ENCODE data around the gene SPRED2.

- TF ChIP-seq POLR2AphosphoS5 (IDR thresholded peaks at IDR 0.05): no peak
- TF ChIP-seq, protein P1, sequence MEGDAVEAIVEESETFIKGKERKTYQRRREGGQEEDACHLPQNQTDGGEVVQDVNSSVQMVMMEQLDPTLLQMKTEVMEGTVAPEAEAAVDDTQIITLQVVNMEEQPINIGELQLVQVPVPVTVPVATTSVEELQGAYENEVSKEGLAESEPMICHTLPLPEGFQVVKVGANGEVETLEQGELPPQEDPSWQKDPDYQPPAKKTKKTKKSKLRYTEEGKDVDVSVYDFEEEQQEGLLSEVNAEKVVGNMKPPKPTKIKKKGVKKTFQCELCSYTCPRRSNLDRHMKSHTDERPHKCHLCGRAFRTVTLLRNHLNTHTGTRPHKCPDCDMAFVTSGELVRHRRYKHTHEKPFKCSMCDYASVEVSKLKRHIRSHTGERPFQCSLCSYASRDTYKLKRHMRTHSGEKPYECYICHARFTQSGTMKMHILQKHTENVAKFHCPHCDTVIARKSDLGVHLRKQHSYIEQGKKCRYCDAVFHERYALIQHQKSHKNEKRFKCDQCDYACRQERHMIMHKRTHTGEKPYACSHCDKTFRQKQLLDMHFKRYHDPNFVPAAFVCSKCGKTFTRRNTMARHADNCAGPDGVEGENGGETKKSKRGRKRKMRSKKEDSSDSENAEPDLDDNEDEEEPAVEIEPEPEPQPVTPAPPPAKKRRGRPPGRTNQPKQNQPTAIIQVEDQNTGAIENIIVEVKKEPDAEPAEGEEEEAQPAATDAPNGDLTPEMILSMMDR (IDR thresholded peaks at IDR 0.05): no peak
Observed at GRCh38 chr2:65320946-65321345, 111.5 kb downstream of the SPRED2 start.
